OCI-LY7 (cell line): ENCODE measurements around the gene HP1BP3. TPM values are rescaled to one million over a fixed set of nuclear protein-coding genes. Genes with fewer than 3 reads are reported as not detected.

ENCODE experiments used
- BruUV-seq: library from RNA; stranded (reverse); fragments of 400-500 nt; replicated peaks from 2 replicates; lab custom pipeline; 2021; lab: Mats Ljungman, UMichigan
- CTCF ChIA-PET: fragments of 300-600 bp; sonication (Branson Sonifier 250); formaldehyde crosslinking; loops from one replicate; lab custom pipeline; 2022; ENCODE audit warnings: antibody characterized with exemption; ENCODE audit not compliant: unreplicated experiment; lab: Charles Lee
- POLR2A ChIA-PET: fragments of 300-600 bp; sonication (Branson Sonifier 250); formaldehyde crosslinking; loops from one replicate; lab custom pipeline; 2022; ENCODE audit warnings: antibody characterized with exemption; lab: Charles Lee
- DNase-seq: peaks from one replicate; pipeline ENCODE4 v3.0.0-alpha.2; 2015; ENCODE audit warnings: low spot score
- H2AFZ ChIP-seq: fragments of 200-600 bp; sonication (generic), shearing (Covaris generic); 2 replicates; pipeline ENCODE4 v1.6.1; 2014; ENCODE audit warnings: mild to moderate bottlenecking, antibody characterized with exemption, low read length, moderate library complexity
- H3K27ac ChIP-seq: fragments of 200-600 bp; sonication (generic); 2 replicates; pipeline ENCODE4 v1.5.1; 2014; ENCODE audit warnings: mixed run types, low read depth, mild to moderate bottlenecking, moderate library complexity, low read length, inconsistent platforms; ENCODE audit not compliant: poor library complexity, severe bottlenecking
- H3K36me3 ChIP-seq: fragments of 200-600 bp; sonication (generic); 2 replicates; pipeline ENCODE4 v1.6.1; 2014; ENCODE audit warnings: mild to moderate bottlenecking, antibody characterized with exemption, low read length, moderate library complexity, mixed read lengths; ENCODE audit not compliant: insufficient read depth
- H3K4me1 ChIP-seq: fragments of 200-600 bp; sonication (generic); 2 replicates; pipeline ENCODE4 v1.5.1; 2014; ENCODE audit warnings: mild to moderate bottlenecking, low read length; ENCODE audit not compliant: insufficient read depth, poor library complexity, severe bottlenecking
- H3K4me2 ChIP-seq: fragments of 200-600 bp; sonication (generic); 2 replicates; pipeline ENCODE4 v1.6.1; 2014; ENCODE audit warnings: mild to moderate bottlenecking, low read length
- H3K4me3 ChIP-seq: fragments of 200-600 bp; sonication (generic); 2 replicates; pipeline ENCODE4 v1.5.1; 2014; ENCODE audit warnings: mild to moderate bottlenecking, low read depth, low read length; ENCODE audit not compliant: poor library complexity, severe bottlenecking
- H3K79me2 ChIP-seq: fragments of 200-600 bp; sonication (generic); 2 replicates; pipeline ENCODE4 v1.6.1; 2016; ENCODE audit warnings: low read depth, mild to moderate bottlenecking, low read length, moderate library complexity, mixed read lengths; ENCODE audit not compliant: insufficient read depth
- H3K9me2 ChIP-seq: fragments of 200-600 bp; sonication (generic); 2 replicates; pipeline ENCODE4 v1.6.1; 2016; ENCODE audit warnings: mild to moderate bottlenecking, low read length, mixed read lengths; ENCODE audit not compliant: insufficient read depth
- H3K9me3 ChIP-seq: fragments of 200-600 bp; sonication (generic); 2 replicates; pipeline ENCODE4 v1.6.1; 2014; ENCODE audit warnings: mild to moderate bottlenecking, mixed run types, low read length, mixed read lengths
- H4K20me1 ChIP-seq: fragments of 200-600 bp; sonication (generic); 2 replicates; pipeline ENCODE4 v1.6.1; 2014; ENCODE audit warnings: mild to moderate bottlenecking, antibody characterized with exemption, low read length, moderate library complexity, mixed read lengths; ENCODE audit not compliant: insufficient read depth
- CTCF ChIP-seq: fragments of 200-600 bp; sonication (generic); conservative IDR thresholded peaks from 2 replicates; pipeline ENCODE4 v1.5.1; 2014; ENCODE audit warnings: mild to moderate bottlenecking, antibody characterized with exemption, low read length, moderate library complexity, mixed read lengths
- EZH2phosphoT487 ChIP-seq: fragments of 200-600 bp; sonication (generic); IDR thresholded peaks from 2 replicates; pipeline ENCODE4 v1.6.1; 2018; ENCODE audit warnings: low read depth, borderline replicate concordance, mild to moderate bottlenecking, mixed run types, antibody characterized with exemption, low read length, moderate library complexity, mixed read lengths
- intact Hi-C: fragments of 100-400 bp; cut with micrococcal nuclease; formaldehyde crosslinking; loops from one replicate; pipeline ENCODE4 v1.10.0; 2022; ENCODE audit not compliant: unreplicated experiment
- total RNA-seq, 2 experiments: library from RNA; depleted of rRNA in 1 of 2; stranded (reverse); fragments of >200 nt in 1 of 2; shearing (Covaris generic) in 1 of 2; gene quantifications; 2 replicates each; pipeline ENCODE4 v1.2.3, GENCODE V29; 2014 to 2022

HP1BP3 gene
- total RNA-seq, 2 experiments from 2014 or later: 288 to 295 TPM

DNA sequence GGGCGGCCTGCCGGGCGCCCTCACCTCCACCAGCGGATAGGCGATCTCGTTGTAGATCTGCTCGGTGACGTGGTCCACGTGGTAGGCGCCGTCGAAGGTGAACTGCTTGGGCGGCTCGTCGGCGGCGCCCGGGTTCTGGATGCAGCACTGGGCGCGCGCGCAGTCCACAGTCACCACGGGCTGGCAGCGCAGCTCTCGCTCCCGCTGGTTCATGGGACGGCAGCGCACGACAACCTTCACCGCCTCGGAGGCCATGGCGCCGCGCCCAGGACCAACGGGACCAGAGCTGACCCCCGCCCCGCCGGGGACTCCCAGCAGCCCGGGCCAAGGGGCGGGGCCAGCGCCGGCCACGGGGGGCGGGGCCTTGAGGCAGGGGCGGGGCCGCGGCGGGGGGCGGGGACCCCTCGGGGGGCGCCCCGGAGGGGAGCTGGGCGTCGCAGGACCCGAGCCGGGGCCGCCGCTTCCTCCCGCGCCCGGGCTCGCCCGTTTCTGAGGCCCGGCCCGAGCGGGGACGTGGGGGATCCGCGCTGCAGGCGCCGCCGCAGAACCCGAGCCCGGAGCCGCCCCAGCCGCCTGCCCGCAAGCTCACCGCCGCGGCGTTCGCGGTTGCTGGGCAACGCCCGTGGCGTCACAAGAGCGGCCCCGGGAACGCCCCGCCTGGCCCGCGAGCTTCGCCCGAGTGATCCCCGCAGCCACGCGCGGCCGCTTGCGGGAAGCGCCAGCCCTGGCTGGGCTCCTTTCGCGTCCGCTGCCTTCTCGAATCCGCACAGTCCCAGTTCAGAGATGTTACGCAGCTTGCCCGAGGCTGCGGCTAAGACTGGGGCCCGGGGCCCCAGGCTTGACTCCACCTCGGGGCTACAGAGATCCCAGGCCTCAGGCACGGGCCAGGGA, 69.4 kb downstream of the HP1BP3 start, which contains the start of gene KIF17:
Gene KIF17, minus strand, starts transcription at position 556 of the 891 bp plus-strand sequence. Its CDS starts 301 bp downstream, at position 255.
- H3K9me2 ChIP-seq: no peaks in the 10 kb centered on the region
- no peaks in the 10 kb centered on the region for H3K36me3 ChIP-seq
- intact Hi-C loops: no loop called here
- H3K79me2 ChIP-seq: no peaks in the 10 kb centered on the region
- BruUV-seq: no TSS peak
- H3K9me3 ChIP-seq: no peaks in the 10 kb centered on the region
- peak; percentile 21 for DNase-seq
- TF ChIP-seq EZH2phosphoT487 (no peak), CTCF (no peak)
- ChIA-PET CTCF (interaction anchor here (1.2 kb wide), 1 partner anchor 21 kb away, joined by 4 read pairs; no protein-coding TSS in a partner anchor), POLR2A (no interaction called here)
- no peak within 1 kb of the TSS for H3K27ac ChIP-seq
- H2AFZ ChIP-seq: no peak within 1 kb of the TSS
- H3K4me1 ChIP-seq: no peaks in the 10 kb centered on the region
- peak within 1 kb of the TSS; percentile 53; the same call in 1 of the 2 replicates for H3K4me2 ChIP-seq
- H4K20me1 ChIP-seq: no peaks in the 10 kb centered on the region
- H3K4me3 ChIP-seq: no peak within 1 kb of the TSS

GRCh38 chr1:20716232-20716631, 70.9 kb downstream of the HP1BP3 start:
- no peaks in the 10 kb centered on the region for H3K4me1 ChIP-seq
- H3K4me2 ChIP-seq: no peak overlapping the region
- BruUV-seq: no TSS peak
- no peak for DNase-seq
- CTCF ChIA-PET: no interaction called here
- H3K79me2 ChIP-seq: no peaks in the 10 kb centered on the region
- no peak overlapping the region for H2AFZ ChIP-seq
- no peaks in the 10 kb centered on the region for H4K20me1 ChIP-seq
- H3K9me3 ChIP-seq: no peaks in the 10 kb centered on the region
- H3K27ac ChIP-seq: no peak overlapping the region
- H3K9me2 ChIP-seq: no peaks in the 10 kb centered on the region
- intact Hi-C loops: no loop called here
- H3K4me3 ChIP-seq: no peak overlapping the region
- no peak for TF ChIP-seq CTCF
- no peak for TF ChIP-seq EZH2phosphoT487
- H3K36me3 ChIP-seq: no peaks in the 10 kb centered on the region
- POLR2A ChIA-PET: interaction anchor here (0.8 kb wide), 1 partner anchor 126 kb away, joined by 3 read pairs; no protein-coding TSS in a partner anchor

DNA sequence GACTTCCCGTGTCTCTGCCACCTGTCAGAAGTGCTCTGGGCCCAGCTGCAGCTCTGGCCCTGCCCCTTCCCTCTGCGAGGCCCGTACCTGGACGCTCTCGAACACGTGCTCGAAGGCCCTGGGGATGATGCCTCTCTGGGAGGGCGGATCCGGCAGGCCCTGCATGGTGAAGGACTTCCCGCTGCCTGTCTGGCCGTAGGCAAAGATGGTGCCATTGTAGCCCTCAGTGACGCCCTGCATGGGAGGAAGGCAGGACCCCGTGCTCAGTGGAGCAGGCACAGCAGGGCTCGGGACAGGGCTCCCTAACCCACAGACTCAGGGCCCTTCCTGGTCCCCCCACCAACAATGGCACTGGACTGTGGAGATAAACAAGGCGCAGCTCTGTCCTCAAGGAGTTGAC, 71.7 kb downstream of the HP1BP3 start:
- CTCF ChIA-PET: no interaction called here
- TF ChIP-seq CTCF (no peak), EZH2phosphoT487 (no peak)
- Histone ChIP-seq H3K9me3 (no peaks in the 10 kb centered on the region), H3K36me3 (no peaks in the 10 kb centered on the region), H3K79me2 (no peaks in the 10 kb centered on the region), H3K4me2 (no peak overlapping the region), H3K4me3 (no peak overlapping the region), H4K20me1 (no peaks in the 10 kb centered on the region), H2AFZ (no peak overlapping the region), H3K4me1 (no peaks in the 10 kb centered on the region), H3K9me2 (no peaks in the 10 kb centered on the region), H3K27ac (no peak overlapping the region)
- intact Hi-C loops: no loop called here
- no TSS peak for BruUV-seq
- DNase-seq: no peak
- POLR2A ChIA-PET: interaction anchor here (0.6 kb wide), 1 partner anchor 134 kb away, joined by 4 read pairs; no protein-coding TSS in a partner anchor
